Stimulated activated CD8-positive, alpha-beta memory T cell treated with anti-CD3 and anti-CD28 coated beads, Interleukin-12 subunit alpha, Interleukin-12 subunit beta, amount 100 ng/mL, for 1 hour (primary cell): ENCODE data around the gene THRB.

Source experiments
- DNase-seq: peaks from one replicate; pipeline ENCODE4 v3.0.0-alpha.2; 2020; ENCODE audit warnings: low read depth

The THRB gene

GRCh38 chr3:24224666-24225384 is 269.8 kb downstream of the THRB start:
- DNase-seq, result no peak

- DNase-seq, result no peak
Observed at GRCh38 chr3:24222165-24222805, 272.4 kb downstream of the THRB start.

DNA sequence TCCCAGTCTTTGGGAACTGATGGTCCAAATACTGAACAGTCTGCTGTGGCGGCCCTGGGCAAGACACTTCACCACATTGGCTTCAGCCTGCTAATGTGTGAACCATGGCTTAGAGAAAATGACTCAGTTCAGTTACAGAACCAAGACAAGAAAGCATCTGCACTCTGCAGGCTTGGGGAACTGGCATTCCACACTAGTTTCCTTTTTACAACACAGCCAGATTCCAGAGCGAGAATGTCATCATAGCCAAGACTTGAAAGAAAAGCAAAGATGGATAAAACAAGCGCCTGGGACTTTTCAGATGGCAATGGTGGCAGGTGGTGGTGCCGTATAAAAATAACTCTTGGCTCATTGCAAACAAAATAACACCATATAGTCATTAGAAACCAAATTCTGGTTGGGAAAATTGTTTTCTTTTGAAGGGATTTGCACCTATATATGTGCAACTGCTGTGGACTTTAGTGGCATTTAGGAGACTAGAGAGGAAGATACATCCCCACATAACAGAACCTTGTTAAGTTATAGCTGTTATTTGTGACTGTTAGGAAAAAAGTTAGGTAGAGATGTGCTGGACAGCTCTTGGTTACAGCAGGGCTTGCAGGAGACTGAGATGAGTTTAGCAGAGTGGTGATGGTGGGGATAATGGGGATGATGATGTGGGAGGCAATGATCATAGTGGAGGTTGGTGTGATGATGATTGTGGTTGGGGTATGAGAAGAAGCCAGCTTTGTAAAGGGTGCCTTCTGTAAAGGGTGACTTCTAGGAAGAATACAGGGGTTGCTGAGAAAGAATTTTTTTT is 273.6 kb downstream of the THRB start:
- no peak for DNase-seq

GRCh38 chr3:24215502-24215901 is 279.1 kb downstream of the THRB start:
- no peak for DNase-seq

- no peak for DNase-seq
Observed at GRCh38 chr3:24211381-24211780, 283.3 kb downstream of the THRB start.

- DNase-seq, result no peak
Observed at GRCh38 chr3:24202071-24202470, 292.6 kb downstream of the THRB start.

DNA sequence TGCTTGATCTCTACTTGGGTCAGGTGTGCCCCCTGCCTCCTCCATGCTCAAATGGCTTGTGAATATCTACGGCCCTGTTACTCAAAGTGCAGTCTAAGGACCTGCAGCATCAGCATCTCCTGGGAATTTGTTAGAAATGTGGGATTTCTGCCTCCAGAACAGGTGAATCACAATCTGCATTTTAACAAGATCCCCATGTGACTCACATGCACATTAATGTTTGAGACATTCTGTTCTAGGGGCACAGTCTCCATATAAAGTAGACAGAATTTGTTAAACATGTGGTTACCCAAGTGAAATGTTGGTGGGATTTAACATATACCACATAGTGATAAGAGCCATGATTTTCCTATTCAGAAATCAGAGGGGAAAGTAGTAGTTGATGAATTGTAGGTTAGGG is 293.3 kb downstream of the THRB start:
- no peak for DNase-seq

DNA sequence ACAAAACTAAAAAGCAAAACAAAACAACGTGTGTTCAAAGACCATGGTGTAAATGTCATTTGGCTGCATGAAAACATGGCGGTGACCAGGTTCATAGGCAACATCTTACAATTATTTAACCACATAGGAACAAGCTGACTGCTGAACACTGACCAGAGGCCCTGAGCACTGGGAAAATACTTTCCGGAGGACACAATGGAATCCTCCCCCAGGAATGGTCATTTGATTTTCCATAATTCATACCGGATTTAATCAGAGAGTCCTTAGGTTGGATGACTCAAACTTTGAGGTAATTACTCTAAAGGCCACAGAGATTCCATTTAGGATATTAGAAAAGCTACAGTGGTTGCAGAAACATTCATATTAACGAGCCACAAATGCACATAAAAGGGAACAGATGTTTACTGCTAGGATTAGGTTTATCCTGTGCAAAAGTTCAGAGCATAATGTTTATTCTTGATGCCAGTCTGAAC is 294.8 kb downstream of the THRB start:
- no peak for DNase-seq

GRCh38 chr3:24199300-24199699 is 295.4 kb downstream of the THRB start:
- DNase-seq, result no peak

DNA sequence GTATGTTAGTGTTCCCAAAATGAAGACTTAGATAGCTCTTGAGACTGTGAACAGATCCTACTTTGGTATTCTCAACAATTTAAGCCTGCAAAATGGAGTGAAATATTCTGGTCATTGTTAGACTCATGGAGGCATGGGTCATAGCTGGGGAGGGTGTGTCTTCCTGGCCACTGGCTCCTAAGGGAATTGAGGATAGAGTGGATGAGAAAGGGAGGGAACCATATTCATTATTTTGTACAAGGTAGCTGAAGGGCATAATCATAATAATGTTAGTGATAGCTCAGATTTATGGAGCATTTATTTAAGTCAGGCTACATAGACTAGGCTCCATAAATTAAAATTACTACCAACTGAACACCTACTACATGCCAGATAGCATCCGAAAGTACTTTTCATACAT is 295.9 kb downstream of the THRB start:
- DNase-seq, result no peak

- DNase-seq, result no peak
Observed at GRCh38 chr3:24197809-24198208, 296.8 kb downstream of the THRB start.

DNA sequence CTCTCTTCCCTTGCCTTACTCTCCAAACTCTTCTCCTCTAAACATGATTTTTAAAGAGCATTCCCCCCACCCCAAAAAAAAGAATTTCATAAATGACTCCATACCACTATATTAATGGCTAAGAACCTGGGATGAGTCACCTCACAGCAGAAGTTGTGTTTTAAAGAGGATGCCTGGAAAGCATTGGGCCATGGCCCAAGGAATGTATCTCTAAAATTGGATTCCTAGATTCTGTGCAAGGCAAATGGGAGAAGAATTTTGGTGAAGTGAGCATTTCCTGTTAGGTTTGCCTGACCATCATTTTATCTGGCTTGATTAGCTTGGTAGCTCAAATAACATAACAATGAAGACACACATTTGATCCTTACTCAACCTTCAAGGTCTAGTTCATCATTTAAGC is 298.1 kb downstream of the THRB start:
- no peak for DNase-seq

GRCh38 chr3:24195504-24196230 is 299.0 kb downstream of the THRB start:
- DNase-seq, result no peak

GRCh38 chr3:24192469-24193056 is 302.1 kb downstream of the THRB start:
- no peak for DNase-seq

DNA sequence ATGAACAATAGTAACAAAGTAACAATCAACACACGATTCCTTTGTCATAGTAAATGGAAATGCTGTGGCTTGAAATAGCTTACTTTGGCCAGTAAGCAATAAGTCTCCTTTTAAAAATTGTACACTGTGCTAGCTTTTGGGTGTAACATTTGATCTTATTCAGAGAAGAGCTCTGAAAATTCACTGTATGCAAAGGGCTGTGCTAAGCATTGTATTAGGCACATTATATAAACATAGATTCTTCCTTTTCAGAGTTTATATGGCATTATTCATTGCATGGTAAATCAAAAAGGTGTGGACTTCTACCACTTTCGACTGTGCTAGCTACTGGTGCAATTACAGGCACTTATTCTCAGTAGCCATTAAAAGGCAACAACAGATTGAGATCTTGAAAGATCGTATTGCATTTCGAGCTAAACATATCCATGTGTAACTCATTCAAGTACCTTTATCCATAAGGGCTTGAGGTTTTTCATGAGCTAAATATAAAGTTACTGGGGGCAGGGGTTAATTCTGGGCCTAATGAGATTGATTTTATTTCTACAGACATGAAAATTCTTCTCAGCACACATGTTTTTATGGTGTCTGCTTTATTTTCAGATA is 302.7 kb downstream of the THRB start:
- DNase-seq, result no peak

- no peak for DNase-seq
Observed at GRCh38 chr3:24190256-24190655, 304.4 kb downstream of the THRB start.

GRCh38 chr3:24185738-24186384 is 308.8 kb downstream of the THRB start:
- no peak for DNase-seq

- no peak for DNase-seq
Observed at GRCh38 chr3:24184528-24185176, 310.0 kb downstream of the THRB start.

DNA sequence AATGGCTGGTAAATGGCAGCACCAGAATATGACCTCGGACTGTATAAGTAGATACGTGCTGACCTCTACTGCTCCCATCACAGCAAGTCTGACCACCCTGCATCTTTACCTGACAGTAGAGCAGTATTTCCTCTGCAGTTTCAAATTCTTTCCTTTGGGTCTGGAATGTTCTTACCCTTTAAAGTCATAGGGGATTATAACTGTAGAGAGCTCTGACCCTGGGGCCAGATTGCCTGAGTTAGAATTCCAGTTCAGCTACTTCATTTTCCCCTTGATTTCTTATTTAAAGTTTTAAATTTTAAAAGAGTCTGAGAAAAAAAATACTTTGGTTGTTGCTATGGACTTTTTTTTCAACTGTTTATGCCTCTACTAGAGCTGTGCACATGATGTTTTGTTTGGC is 311.9 kb downstream of the THRB start:
- no peak for DNase-seq

DNA sequence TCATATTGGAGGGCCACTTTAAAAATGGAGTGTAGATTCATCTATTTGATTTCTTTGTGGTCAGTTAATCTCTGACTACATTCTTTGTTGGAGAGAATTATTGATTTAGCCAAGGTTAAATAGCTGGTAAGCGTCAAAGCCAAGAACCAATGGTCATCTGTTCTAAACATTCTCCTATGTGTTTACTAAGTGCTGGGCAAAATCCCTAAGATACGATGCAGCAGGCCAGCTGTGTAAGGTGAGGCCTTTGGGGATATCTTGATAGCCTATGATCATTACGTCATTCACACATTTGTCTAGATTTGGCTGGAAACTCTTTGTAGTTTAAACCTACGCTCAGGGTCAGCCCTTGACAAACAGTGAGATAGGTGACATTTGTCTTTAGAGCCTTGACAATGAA is 313.4 kb downstream of the THRB start:
- DNase-seq, result no peak
